GM06990 (cell line): ENCODE measurements around the gene PRKN.

Source experiments
- DNase-seq: peaks from one replicate; pipeline ENCODE4 v3.0.0-alpha.2; 2011; ENCODE audit not compliant: insufficient read length; ENCODE audit errors: extremely low read depth
- H3K27me3 ChIP-seq: replicated peaks from 2 replicates; pipeline ENCODE4 v1.6.0; 2011; ENCODE audit warnings: low read length; ENCODE audit not compliant: control insufficient read depth, insufficient read depth
- H3K36me3 ChIP-seq: 2 replicates; pipeline ENCODE4 v1.5.1; 2011; ENCODE audit warnings: low read length; ENCODE audit not compliant: control insufficient read depth, insufficient read depth
- H3K4me3 ChIP-seq: replicated peaks from 2 replicates; pipeline ENCODE4 v1.5.1; 2011; ENCODE audit warnings: low read depth, mild to moderate bottlenecking, control low read depth, low read length
- CTCF ChIP-seq: IDR thresholded peaks from 2 replicates; pipeline ENCODE4 v1.5.1; 2011; ENCODE audit warnings: low read length, control low read depth, mild to moderate bottlenecking, inconsistent platforms; ENCODE audit not compliant: insufficient read depth, poor library complexity, severe bottlenecking

PRKN gene

GRCh38 chr6:161459008-161459615 is 1268.5 kb downstream of the PRKN start:
- DNase-seq, result no peak
- no peak for TF ChIP-seq CTCF
- Histone ChIP-seq H3K27me3 (no peaks in the 10 kb centered on the region), H3K36me3 (no peaks in the 10 kb centered on the region), H3K4me3 (no peak overlapping the region)

- no peaks in the 10 kb centered on the region for H3K27me3 ChIP-seq
- no peak for TF ChIP-seq CTCF
- H3K36me3 ChIP-seq, result no peaks in the 10 kb centered on the region
- no peak for DNase-seq
- H3K4me3 ChIP-seq, result no peak overlapping the region
Measured at GRCh38 chr6:161458201-161458951, 1269.2 kb downstream of the PRKN start.

GRCh38 chr6:161455848-161456247 is 1271.7 kb downstream of the PRKN start:
- TF ChIP-seq CTCF, result no peak
- no peak for DNase-seq
- Histone ChIP-seq H3K36me3 (no peaks in the 10 kb centered on the region), H3K27me3 (no peaks in the 10 kb centered on the region), H3K4me3 (no peak overlapping the region)

- H3K36me3 ChIP-seq, result no peaks in the 10 kb centered on the region
- no peak overlapping the region for H3K4me3 ChIP-seq
- no peak for TF ChIP-seq CTCF
- DNase-seq, result no peak
- peaks cover 2% of the 10 kb centered on the region; the same call in 1 of the 2 replicates for H3K27me3 ChIP-seq
Measured at GRCh38 chr6:161453558-161453957, 1274.0 kb downstream of the PRKN start.

GRCh38 chr6:161452241-161452640 is 1275.3 kb downstream of the PRKN start:
- no peak for TF ChIP-seq CTCF
- peaks cover 2% of the 10 kb centered on the region; the same call in 1 of the 2 replicates for H3K27me3 ChIP-seq
- H3K4me3 ChIP-seq, result no peak overlapping the region
- H3K36me3 ChIP-seq, result no peaks in the 10 kb centered on the region
- DNase-seq, result no peak
